Stromal cell of bone marrow (primary cell): Measurements from ENCODE around the gene ZNF593.
A peak's percentile ranks its signal among the peaks of the same experiment; 100 is the strongest.

Experiments
- DNase-seq: peaks from one replicate; pipeline ENCODE4 v3.0.0-alpha.2; 2012; ENCODE audit warnings: low read depth

ZNF593 gene

GRCh38 chr1:26169669-26170471, at the start of gene ZNF593:
Gene ZNF593 (plus strand): TSS chr1:26169908. CDS start chr1:26169984, 76 bp downstream.
- DNase-seq: peak; percentile 80

DNA sequence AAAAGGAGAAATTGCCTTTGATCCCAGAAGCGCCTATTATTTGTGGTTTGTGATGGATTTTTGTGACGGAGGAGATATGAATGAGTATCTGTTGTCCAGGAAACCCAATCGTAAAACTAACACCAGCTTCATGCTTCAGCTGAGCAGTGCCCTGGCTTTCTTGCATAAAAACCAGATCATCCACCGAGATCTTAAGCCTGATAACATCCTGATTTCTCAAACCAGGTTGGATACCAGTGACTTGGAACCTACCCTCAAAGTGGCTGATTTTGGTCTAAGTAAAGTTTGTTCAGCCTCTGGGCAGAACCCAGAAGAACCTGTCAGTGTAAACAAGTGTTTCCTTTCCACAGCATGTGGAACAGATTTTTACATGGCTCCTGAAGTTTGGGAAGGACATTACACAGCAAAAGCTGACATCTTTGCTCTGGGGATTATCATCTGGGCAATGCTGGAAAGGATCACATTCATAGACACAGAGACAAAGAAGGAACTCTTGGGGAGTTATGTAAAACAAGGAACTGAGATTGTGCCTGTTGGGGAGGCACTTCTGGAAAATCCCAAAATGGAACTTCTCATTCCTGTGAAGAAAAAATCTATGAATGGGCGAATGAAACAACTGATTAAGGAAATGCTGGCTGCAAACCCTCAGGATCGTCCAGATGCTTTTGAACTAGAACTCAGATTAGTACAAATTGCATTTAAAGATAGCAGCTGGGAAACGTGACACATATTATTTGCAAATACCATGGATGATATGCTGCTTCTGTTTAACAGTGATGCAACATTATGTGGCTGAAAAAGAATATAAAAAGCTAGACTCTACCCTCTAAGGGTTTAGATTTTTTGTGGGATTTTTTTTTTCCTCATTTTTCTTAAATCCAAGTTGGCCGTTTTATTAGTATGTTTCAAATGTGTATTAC, 47.6 kb upstream of the ZNF593 start:
- no peak for DNase-seq

DNA sequence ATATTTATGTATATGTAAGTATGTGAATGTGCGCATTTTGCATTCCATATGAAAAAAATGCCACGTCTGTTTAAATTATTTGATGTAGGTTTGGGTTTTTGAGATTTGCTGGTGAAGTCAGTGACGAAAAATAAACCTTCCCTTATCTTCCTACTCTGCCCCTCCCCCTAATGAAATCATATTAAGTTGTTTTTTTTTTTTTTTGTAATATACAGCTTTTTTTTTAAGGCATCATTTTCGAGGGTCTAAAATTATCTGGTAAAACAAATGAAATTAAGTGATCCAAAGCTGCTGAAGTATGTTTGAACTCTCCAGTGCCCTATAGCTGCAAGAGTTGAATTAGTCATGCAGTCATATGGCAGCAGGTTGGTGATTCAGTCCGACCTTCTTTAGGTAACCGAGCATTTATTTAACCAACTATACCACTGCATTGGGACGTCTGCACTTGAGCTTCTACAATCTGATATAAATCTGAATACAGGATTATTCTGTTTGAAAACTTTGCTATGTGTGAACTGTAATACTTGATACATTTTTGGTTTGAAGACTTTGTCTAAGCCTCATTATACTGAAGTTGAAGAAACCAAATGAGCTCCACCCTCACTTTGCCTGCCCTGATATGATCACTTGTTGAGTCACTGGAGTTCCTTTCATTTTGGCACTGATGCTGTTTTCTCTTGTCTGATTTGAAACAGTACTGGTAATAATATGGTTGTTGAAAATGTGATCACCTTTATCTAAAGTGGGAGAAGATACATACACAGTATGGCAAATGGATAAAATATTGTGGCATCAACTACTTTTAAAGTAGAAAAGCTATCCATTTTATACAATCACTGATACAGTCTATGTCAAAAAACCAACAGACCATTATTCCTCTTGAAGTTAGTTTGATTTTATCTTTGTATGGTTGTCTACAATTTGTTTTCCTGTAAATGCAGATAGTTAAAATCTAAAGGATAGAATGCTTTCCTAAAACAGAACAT, 46.4 kb upstream of the ZNF593 start:
- DNase-seq: peak; percentile 45

DNA sequence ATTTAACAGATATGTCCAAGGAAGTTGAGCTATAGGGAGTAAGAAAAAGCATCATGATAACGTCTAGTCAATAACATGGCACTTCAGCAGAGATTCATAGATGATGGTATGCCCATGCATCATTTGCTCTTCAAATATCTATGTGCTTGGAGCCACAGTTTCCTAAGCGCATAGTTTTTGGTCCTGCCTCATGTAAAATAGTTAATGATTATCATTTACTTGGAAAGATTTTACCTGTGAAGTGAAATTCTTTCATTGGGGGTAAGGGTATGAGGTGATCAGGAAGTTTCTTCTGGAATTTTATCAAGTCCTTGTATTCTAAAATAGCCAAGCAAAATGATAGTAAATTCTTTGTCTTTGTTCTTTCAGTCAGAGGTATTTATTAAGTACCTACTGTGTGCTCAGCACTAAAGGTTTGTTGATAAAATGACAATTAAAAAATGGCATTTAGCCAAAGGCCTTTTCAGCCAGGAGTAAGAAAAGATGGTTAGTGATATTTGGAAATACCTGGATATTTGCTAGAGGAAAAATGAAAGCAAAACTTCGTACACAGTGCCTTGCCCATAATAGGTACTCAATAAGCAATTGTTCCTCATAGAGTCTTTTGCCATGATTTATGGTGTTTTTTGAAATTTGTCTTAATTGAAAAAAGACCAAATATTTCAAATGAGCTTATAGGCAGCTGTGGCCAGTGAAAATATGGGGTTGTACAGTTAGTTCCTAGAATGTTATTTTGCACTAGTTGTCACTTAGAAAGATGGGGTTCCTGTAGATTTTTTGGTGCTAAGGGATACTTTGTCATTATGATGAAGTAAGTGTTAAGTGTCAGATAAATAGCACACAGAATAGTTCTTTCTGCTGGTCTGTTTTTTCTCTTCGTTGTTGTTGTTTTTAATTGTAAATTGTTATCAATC, 45.0 kb upstream of the ZNF593 start:
- DNase-seq: no peak

DNA sequence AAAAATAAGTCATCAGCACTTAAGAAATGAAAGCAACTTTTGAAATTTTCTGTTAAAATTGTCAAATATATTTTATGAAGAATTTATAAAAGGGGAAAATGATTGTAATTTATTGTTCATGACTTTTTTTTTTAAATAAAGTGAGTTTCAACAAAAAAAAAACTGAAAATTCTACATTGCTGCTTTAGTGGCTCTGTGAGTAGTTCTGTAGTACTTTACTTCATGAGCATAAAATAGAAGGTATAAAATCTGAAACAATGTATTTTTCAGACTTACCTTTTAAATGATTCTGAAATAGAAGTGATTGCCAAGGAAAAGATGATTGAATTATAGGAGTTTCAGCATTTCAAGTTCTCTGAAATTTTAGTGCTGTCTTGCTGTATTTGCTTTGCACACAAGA, 44.3 kb upstream of the ZNF593 start:
- no peak for DNase-seq

- no peak for DNase-seq
Measured at GRCh38 chr1:26125946-26126320, 43.8 kb upstream of the ZNF593 start.

DNA sequence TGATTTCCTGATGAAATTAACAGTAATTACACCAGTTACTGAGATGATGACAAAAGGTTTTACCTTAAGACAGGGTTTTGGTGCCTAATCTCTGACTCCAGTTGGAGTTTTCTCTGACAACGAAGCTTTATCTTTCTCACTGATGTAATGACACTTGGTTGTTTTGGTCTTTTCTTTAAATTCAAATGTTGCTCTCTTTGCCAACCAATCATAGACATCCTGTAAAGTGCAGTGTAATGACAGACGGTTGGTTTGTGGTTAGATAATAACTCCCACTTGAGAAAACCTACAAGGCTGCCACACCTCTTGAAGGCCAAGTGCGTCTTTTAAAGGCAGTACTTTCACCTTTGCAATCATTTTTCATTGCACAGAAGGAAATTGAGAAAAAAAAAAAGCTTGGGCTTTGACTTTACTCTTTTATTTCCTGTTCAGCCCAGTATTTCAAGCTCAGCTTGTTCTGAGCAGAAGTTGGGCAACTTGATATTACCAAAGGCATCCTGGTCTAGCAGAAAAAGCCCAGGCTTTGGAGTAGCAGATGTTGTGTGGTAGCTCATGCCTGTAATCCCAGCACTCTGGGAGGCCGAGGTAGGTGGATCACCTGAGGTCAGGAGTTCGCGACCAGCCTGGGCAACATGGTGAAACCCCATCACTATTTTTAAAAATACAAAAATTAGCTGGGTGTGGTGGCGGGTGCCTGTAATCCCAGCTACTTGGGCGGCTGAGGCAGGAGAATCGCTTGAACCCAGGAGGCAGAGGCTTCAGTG, 43.2 kb upstream of the ZNF593 start:
- no peak for DNase-seq

DNA sequence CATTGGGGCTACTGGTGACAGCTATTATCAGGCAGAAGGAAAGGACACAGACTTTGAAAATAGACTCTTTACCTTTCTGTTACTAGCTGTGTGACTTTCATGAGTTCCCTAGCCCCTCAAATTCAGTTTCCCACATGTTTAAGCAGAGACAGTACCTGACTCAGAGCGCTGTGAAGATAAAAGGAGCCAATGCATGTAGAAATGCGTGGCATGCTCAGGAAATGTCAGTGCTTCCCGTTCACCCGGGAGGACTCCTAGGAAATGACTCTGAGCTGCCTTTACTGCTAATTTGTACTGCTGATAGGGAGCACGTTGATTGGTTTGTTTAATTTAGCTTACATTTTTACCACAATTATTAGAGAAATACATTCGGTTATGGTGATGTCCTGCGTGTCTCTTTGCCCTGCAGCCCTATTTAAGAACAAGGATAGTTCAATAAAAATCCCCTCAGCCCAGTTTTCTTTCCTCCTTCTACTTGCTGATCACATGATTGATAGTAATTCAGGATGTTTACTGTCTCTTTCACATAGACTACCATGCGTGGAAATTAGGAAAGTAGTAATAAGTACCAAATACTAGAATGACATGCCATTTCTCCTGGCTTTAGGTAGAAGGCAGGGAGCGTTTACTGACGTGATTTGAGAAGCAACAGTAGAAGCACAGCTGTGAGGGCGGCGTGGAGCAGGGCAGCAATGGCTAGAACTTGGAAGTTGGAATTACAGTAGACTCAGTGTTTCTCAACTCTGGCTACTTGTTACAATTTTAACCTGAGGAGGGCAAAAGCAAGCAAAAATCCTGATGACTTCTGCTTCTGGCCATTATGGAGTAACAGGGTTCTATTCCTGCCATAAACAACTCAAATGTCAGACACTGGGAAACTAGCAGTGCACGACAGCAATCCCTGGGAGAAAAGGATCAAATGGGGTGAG, 42.2 kb upstream of the ZNF593 start:
- no peak for DNase-seq

DNA sequence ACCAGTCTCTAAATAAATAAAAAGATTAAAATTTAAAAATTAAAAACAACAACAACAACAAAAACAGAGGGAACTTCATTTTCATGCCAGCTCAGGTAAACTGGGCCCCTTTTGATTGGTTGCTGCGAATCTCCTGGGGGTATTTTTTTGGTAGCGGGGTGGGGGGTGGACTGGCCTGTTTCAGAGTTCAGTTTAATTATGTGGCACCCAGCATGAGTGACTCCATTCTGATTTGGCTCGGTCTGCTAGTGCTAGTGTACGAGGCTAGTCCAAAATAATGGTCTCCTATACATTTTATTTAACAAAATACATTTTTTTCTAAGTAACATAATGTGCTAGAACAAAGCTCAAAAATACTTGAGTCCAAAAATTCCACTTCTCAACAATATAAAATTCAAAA, 39.9 kb upstream of the ZNF593 start:
- no peak for DNase-seq

DNA sequence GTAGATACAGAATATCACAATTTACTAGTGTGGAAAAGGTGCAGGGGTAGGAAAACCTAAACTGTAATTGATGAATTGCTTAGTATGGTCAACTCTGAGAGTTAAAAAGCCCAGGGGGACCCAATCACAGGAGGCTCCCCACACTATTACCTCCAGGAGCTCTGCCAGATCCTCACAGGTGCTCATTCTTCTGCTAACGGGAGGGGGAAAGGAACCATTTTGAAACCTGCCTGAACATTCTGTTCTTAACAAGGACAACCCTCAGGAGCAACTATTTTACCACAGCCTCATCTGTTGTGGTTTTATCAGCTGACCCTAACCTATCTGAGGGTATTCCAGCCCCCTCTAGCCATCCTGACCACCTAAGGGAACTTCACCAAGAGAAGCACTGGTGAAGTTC, 39.0 kb upstream of the ZNF593 start:
- DNase-seq: no peak

DNA sequence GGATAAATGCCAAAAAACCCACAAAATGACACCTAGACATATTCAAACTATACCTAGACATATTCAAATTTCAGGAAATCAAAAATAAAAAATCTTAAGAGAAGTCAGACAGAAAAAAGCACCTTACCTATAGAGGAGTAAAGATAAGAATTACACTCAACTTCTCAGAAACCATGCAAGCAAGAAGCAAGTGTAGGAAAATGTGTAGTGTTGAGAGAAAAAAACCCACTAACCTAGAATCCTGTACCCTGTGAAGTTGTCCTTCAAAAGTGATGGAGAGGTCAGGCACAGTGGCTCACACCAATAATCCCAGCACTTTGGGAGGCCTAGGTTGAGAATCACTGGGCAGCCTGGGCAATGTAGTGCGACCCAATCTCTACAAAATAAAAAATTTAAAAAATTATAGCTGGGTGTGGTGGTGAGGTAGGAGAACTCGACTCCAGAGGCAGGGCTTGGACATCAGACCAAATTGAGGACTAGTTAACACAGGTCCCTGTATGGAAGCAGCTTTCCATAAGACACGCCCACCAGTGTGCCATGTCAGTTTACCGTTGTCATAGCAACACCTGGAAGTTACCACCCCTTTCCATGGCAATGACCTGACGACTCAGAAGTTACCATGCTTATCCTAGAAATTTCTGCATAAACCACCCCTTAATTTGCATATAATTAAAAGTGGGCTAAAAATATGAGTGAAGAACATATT, 37.4 kb upstream of the ZNF593 start:
- no peak for DNase-seq

- DNase-seq: no peak
Measured at GRCh38 chr1:26132834-26133167, 36.9 kb upstream of the ZNF593 start.

- no peak for DNase-seq
Measured at GRCh38 chr1:26134466-26134865, 35.2 kb upstream of the ZNF593 start.

DNA sequence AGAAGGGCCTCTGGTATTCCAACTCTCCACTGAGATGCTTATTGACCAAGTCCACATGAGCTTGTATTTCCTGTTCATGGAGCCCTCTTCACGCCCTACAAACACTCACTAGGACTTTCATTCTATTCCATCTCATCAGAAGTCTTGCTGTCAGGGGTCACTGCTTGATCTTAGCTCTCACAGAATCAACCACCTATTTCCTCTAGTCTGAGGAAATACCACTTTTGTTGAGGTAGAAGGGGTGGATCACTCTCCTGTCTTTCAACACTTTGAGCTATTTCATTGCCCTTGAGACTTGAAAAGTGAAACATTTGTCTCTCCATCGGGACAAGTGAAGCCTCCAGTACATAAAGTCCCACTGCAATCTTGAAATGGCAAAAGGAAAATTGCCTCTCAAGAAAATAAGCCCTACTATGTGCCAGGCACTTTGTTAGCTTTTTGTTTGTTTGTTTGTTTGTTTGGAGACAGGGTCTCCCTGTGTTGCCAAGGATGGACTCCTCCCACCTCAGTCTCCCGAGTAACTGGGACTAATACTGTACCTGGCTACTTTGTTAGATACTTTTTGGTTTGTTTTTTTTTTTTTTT, 30.6 kb upstream of the ZNF593 start:
- DNase-seq: no peak

- DNase-seq: no peak
Measured at GRCh38 chr1:26142159-26142558, 27.5 kb upstream of the ZNF593 start.

DNA sequence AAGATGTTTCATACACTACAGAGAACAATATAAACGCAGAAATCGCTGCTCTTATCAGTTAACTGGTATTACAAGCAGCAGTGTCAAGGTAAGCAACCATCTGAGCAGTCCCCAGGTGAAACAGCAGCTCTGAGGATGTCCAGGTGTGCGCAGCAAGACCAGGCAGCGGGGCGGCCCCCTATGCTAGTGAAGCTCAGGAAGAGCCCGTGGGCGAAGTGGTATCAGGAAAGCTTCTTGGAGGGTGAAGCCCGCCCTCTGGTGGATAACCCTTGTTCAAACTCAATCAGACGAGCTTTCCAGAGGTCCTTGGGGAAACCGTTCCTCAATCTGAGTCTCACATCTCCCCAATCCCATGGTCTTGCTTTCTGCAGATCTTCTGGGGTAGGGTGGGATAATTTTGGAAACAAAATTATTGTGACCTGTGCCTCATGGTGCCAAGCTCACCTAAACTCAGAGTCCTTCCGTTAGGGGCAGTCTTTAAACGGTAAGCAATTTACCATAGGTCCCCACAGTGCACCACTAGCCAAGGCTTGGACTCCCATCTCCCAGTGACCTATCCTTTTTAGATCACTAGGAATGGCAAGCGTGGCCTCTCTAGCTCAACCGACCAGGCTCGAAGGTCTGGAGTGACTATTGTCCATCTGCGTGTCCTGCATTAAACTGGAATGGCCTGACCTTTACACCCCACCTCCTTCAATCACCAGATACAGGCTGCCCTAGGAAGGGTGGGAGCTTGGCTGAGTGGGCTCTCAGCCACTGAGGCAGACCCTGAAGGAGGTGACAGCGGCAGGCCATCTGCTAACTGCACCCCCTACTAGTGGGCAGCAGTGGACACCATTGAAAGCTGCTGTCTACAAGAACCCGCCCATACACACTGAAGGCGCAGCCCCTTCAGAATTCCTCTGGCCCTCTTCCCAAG, 24.4 kb upstream of the ZNF593 start:
- peak; percentile 72 for DNase-seq

DNA sequence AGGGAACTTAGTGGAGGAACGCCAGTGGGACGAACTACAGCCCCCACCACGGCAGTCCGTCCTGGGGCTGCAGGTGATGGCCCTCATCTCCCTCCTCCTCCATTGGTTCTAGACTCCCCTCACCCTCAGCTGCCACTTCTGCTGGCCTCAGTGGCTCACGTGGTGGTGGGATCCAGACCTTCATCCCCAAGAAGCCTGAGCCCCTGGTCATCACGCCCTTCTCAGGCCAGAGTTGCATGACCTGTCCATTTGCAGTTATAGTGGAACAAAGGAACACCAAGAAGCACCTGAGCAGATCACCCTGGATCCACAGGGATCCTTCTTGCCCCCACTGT, 23.8 kb upstream of the ZNF593 start:
- no peak for DNase-seq
